ENCODE measurements around the gene DUXB. TPM values are rescaled to one million over a fixed set of nuclear protein-coding genes. Genes with fewer than 3 reads are reported as not detected.

The DUXB gene
- total RNA-seq, 1 experiment from 2014 or later: not detected

GRCh38 chr16:75745823-75746222, 44.6 kb upstream of the DUXB start:
- H2AFZ ChIP-seq (ENCODE audit: low read length): no peak overlapping the region
- no CpG with 5 or more reads among the region's 1 CpG for WGBS (ENCODE audit: extremely low coverage, insufficient read length, low lambda C conversion rate)
- no peak overlapping the region for H2BK15ac ChIP-seq (ENCODE audit: low read depth, low read length)
- H2BK20ac ChIP-seq (ENCODE audit: low read depth, low read length, poor library complexity, severe bottlenecking): no peak overlapping the region
- Mint-ChIP-seq H3K27ac (no peak overlapping the region), H3K9me3 (peaks cover 52 to 60% of the 10 kb centered on the region in 2 experiments), H3K27me3 (ENCODE audit: low read depth) (peaks cover 16% of the 10 kb centered on the region), H3K36me3 (ENCODE audit: insufficient read depth in 1 of 3, low read depth in 3 of 3) (peaks cover 6 to 16% (median 13%) of the 10 kb centered on the region in 3 experiments; a peak in 6 of 7 replicates), H3K4me1 (no peaks in the 10 kb centered on the region), H3K4me3 (no peak overlapping the region)
- H2AK5ac ChIP-seq (ENCODE audit: insufficient read length, low read length): no peak overlapping the region
- H2BK12ac ChIP-seq (ENCODE audit: insufficient read length, low read depth, low read length): no peak overlapping the region
- no peak overlapping the region for H3T11ph ChIP-seq (ENCODE audit: low read length)
- no peak overlapping the region for H4K91ac ChIP-seq (ENCODE audit: insufficient read length, low read depth, low read length)
- H3K56ac ChIP-seq (ENCODE audit: insufficient read length, low read depth, low read length): no peak overlapping the region
- no peak overlapping the region for H3K4me2 ChIP-seq (ENCODE audit: insufficient read depth, insufficient read length, low read length)
- no peak for TF ChIP-seq CTCF (conservative IDR thresholded peaks at IDR 0.05)
- H3K79me1 ChIP-seq (ENCODE audit: insufficient read depth, low read depth, low read length, poor library complexity, severe bottlenecking): no peaks in the 10 kb centered on the region
- H3K4me1 ChIP-seq (ENCODE audit: insufficient read depth, low read length): no peaks in the 10 kb centered on the region
- no peak overlapping the region for H3K9ac ChIP-seq (ENCODE audit: extremely low read depth, insufficient read length, low read length)
- H4K8ac ChIP-seq (replicated peaks; ENCODE audit: insufficient read length, low read depth, low read length): no peak overlapping the region
- no peaks in the 10 kb centered on the region for H4K20me1 ChIP-seq (ENCODE audit: control insufficient read depth, insufficient read depth, insufficient read length)
- no peak overlapping the region for H3K18ac ChIP-seq (ENCODE audit: insufficient read length, low read depth, low read length)
- no peak overlapping the region for H3K14ac ChIP-seq (ENCODE audit: insufficient read depth, low read length)
- H3K27ac ChIP-seq (ENCODE audit: insufficient read length, low read depth, low read length): no peak overlapping the region
- no peak overlapping the region for H3K23ac ChIP-seq (ENCODE audit: insufficient read length, low read depth, low read length)
- H3K9me3 ChIP-seq (ENCODE audit: control insufficient read depth, low read depth, low read length): peaks cover 6% of the 10 kb centered on the region
- no peak overlapping the region for H2BK5ac ChIP-seq (ENCODE audit: insufficient read length, low read length)
- H3K79me2 ChIP-seq (ENCODE audit: insufficient read depth, low read length): no peaks in the 10 kb centered on the region
- H2BK120ac ChIP-seq (ENCODE audit: low read depth, low read length, poor library complexity, severe bottlenecking): no peak overlapping the region
- H3K4ac ChIP-seq (ENCODE audit: low read depth, low read length): no peak overlapping the region
- no peaks in the 10 kb centered on the region for H3K27me3 ChIP-seq (ENCODE audit: insufficient read depth, low read length)
- DNase-seq: no peak
- H3K23me2 ChIP-seq (ENCODE audit: insufficient read length, low read depth, low read length, poor library complexity, severe bottlenecking): no peaks in the 10 kb centered on the region
- H4K5ac ChIP-seq (ENCODE audit: insufficient read length, low read depth, low read length): no peak overlapping the region

Data from H9 (cell line).